ENCODE measurements around the gene LCT. TPM values are rescaled to one million over a fixed set of nuclear protein-coding genes. Genes with fewer than 3 reads are reported as not detected.

The LCT gene
- polyA plus RNA-seq, 2 of the 4 experiments (the other 2 are of a cell fraction) = 0.04 TPM

GRCh38 chr2:135832891-135833290 lies 4.1 kb downstream of the LCT start:
- CTCF ChIA-PET = interaction anchor here (0.6 to 1.0 kb wide), 3 partner anchors 12 to 50 kb away, joined by 4 to 7 read pairs (median 4); no protein-coding TSS in a partner anchor
- Histone ChIP-seq H3K4me3 (no peak overlapping the region), H3K4me2 (no peak overlapping the region), H3K4me1 (no peaks in the 10 kb centered on the region), H3K9me3 (no peaks in the 10 kb centered on the region), H3K27ac (no peak overlapping the region)
- TF ChIP-seq ZSCAN20 (CRISPR knock-in tag; IDR thresholded peaks at IDR 0.05) (no peak), REST (IDR thresholded peaks at IDR 0.05) (no peak), NR3C1 (IDR thresholded peaks at IDR 0.05) (no peak), SMC3 (IDR thresholded peaks at IDR 0.05) (no peak), HMGXB4 (CRISPR knock-in tag; IDR thresholded peaks at IDR 0.05; ENCODE audit: borderline replicate concordance) (no peak), NPAS2 (CRISPR knock-in tag; IDR thresholded peaks at IDR 0.05; ENCODE audit: borderline replicate concordance) (no peak)
- 88% methylated on average over 6 of the region's 6 CpGs for WGBS (ENCODE audit: missing lambda C conversion rate)
- no peak for DNase-seq (ENCODE audit: low read depth in 1 of 2, low spot score in 1 of 2)
- no peak for FAIRE-seq
- no peak for ATAC-seq
- POLR2A ChIA-PET = no interaction called here

GRCh38 chr2:135831180-135831812 lies 5.7 kb downstream of the LCT start:
- no peak for ATAC-seq

More at GRCh38 chr2:135831180-135831812, 5.7 kb downstream of the LCT start:
- Histone ChIP-seq H3K9me3 (no peaks in the 10 kb centered on the region), H3K4me1 (no peaks in the 10 kb centered on the region), H3K4me3 (no peak overlapping the region), H3K4me2 (no peak overlapping the region), H3K27ac (no peak overlapping the region)
- ChIA-PET CTCF (no interaction called here), POLR2A (no interaction called here)
- no peak for TF ChIP-seq ZFP36 (IDR thresholded peaks at IDR 0.05; ENCODE audit: borderline replicate concordance, partially characterized antibody)
- no peak for TF ChIP-seq MAX (IDR thresholded peaks at IDR 0.05)
- TF ChIP-seq EHMT2 (IDR thresholded peaks at IDR 0.05; ENCODE audit: low read depth) = no peak
- TF ChIP-seq HDAC2 (IDR thresholded peaks at IDR 0.05) = no peak
- no peak for TF ChIP-seq HOXB5 (CRISPR knock-in tag; IDR thresholded peaks at IDR 0.05)
- no peak for TF ChIP-seq SMC3 (IDR thresholded peaks at IDR 0.05)
- no peak for TF ChIP-seq KDM1A (IDR thresholded peaks at IDR 0.05; ENCODE audit: low read depth)
- no peak for TF ChIP-seq RAD21 (conservative IDR thresholded peaks at IDR 0.05 in 1 of 2, IDR thresholded peaks at IDR 0.05 in 1 of 2)
- TF ChIP-seq PBX3 (IDR thresholded peaks at IDR 0.05) = no peak
- TF ChIP-seq CTCF (IDR thresholded peaks at IDR 0.05) = no peak
- TF ChIP-seq CBX8 (IDR thresholded peaks at IDR 0.05) = no peak
- TF ChIP-seq POLR2AphosphoS2 (conservative IDR thresholded peaks at IDR 0.05; ENCODE audit: low read length) = no peak
- no peak for TF ChIP-seq NFE2L2 (conservative IDR thresholded peaks at IDR 0.05; ENCODE audit: low read length)
- no peak for TF ChIP-seq POLR2A (IDR thresholded peaks at IDR 0.05; ENCODE audit: low read length)
- no peak for TF ChIP-seq TFCP2L1 (CRISPR knock-in tag; IDR thresholded peaks at IDR 0.05)
- no peak for TF ChIP-seq HMGXB4 (CRISPR knock-in tag; IDR thresholded peaks at IDR 0.05; ENCODE audit: borderline replicate concordance)
- no peak for TF ChIP-seq CBX2 (IDR thresholded peaks at IDR 0.05; ENCODE audit: borderline replicate concordance, low read depth)
- 75% methylated on average over 14 of the region's 14 CpGs for WGBS (ENCODE audit: missing lambda C conversion rate)
- DNase-seq (ENCODE audit: low read depth in 1 of 2, low spot score in 1 of 2) (no peak), FAIRE-seq (no peak)
